K562 treated with DMSO at 1 percent for 24 hours (cell line): ENCODE results near the gene OR4F29. TPM values are rescaled to one million over a fixed set of nuclear protein-coding genes. Genes with fewer than 3 reads are reported as not detected.

Experiments
- total RNA-seq: library from RNA; unstranded; fragments of 300-600 nt; gene quantifications from 2 replicates; pipeline ENCODE4 v1.2.3, GENCODE V29; 2022; ENCODE audit warnings: low read depth; ENCODE audit not compliant: insufficient read depth

OR4F29 gene
- total RNA-seq, result not detected in 2 replicates

GRCh38 chr1:451578-451977 is at the start of gene OR4F29:
Gene OR4F29 (minus strand): TSS chr1:451678. CDS start chr1:451678, 0 bp downstream.

Other genes starting within 250 kb of the OR4F29 start
- not detected in 2 replicates for gene OR4F16, start 235.0 kb upstream of the OR4F29 start, total RNA-seq